ENCODE measurements around the gene ANLN.

- no peak for TF ChIP-seq CTCF (IDR thresholded peaks at IDR 0.05)
- no peak for TF ChIP-seq POLR2A (IDR thresholded peaks at IDR 0.05)
These were observed 25.5 kb downstream of the ANLN start for GRCh38 chr7:36415144-36415543.
